EH (cell line): Measurements from ENCODE around the gene SLC4A7.
"Not testable (repeated sequence)": the region's sequence is repeated elsewhere in the genome, so short reads cannot be mapped to it uniquely, and the experiment has no call there.

ENCODE experiments used
- DNase-seq: peaks from one replicate; pipeline ENCODE4 v3.0.0-alpha.2; 2015; ENCODE audit warnings: low read depth

The SLC4A7 gene

DNA sequence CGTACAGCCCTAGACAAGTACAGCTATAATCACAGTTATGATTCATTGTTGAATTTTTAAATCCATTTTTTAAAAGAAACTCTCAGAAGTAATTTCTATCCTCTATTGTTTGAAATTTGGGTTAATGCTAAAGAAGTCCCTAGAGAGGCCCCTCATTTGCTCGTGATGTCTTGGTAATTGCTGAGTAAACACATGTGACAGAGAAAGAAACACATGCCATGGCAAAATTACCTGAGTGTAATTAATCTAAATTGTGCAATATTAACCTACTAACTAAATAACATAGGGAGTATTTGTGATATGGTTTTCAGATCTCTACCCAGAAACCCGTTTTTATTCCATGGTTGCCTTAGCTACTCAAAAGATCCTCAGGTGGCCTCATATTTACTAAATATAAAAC, 125.8 kb downstream of the SLC4A7 start:
- DNase-seq, result no peak

DNA sequence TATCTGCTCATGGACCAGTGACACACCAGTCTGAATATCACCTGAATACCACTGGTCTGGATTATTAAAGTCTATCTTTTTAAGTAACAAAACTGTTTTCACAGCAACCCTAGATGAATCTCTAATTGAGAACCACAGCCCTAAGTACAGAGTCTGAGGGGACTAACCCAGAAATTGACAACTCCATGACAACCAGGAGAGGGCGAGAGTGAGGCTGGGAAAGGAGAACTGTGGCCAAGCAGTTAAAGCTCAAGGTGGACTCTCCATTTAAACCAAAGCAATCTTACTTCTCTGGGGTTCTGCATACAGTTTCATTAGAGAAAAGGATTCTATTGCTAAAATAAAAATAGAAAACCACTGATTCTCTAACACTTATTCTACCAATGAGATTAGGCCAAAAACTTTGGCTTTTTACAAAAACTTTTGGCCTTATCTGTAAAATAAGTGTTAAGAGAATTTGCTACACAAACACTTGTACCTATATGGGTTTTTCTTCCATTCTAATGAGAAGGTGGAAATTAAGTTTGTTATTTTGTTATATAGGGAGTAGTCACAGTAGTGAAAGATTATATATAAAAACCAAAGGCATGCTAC, 126.4 kb downstream of the SLC4A7 start:
- peak; percentile 66 for DNase-seq

DNA sequence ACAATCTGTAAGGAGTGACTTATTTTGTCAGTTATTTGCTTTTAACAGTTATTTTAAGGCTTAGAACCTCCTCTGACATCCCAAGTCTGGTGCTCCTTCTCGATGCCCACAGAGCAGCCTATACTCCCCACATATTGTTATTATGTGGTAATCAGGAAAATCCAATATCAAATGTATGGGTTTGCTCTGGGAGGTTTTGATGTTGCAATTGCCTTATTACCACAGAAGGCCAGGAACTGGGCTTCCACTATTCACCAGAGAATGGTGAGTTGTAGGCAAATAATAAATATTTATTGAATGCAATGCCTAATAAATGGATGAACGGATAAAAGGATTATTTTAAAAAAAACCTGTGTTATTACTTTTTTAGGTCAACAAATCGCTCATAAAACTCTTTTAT, 127.2 kb downstream of the SLC4A7 start:
- DNase-seq, result no peak

DNA sequence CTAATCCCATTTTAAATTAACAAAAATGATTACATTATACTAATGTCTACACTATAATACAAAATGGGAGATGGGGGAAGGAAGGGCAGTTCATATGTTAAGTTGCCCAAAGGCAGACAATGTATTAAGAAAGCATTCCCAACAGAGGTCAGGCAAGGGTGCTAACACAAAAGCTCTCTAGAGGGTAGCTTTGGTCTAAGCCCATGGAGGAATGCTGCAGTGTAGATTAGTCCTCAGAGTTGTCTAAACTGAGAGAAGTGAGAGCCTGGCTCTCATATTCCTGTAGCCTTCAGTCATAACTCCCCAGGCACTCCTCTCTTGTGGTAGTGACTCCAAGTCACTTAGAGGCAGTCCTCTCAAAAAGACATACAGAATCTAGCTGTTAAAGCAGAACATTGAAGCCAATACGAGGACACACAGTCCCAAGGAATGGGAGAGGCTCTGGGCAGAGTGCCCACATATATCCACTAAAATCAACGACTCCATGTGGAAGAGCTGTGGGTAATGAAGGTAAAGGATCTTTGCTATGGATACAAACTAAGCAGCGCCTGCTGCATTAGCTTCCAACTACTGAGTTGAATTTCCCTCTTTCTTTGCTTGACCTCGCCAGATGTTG, 129.5 kb downstream of the SLC4A7 start:
- DNase-seq, result no peak

DNA sequence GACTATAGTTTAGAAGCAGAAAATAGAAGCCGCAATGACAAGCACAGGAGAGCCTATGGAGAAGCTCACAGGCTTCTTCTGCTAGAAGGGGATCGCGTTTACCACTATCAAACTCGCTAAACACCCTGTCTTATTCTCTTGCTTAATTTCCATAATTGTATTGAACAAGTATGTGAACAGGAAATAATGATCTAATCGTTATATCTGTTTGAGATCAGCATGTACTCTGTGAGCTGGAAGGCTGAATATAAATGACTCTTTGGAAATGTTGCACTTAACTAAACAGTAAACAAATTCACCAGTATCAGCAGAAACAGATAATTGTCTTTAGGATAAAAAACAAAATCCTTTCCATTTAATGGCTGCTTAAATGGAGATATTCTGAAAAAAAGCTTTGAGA, 130.0 kb downstream of the SLC4A7 start:
- no peak for DNase-seq

DNA sequence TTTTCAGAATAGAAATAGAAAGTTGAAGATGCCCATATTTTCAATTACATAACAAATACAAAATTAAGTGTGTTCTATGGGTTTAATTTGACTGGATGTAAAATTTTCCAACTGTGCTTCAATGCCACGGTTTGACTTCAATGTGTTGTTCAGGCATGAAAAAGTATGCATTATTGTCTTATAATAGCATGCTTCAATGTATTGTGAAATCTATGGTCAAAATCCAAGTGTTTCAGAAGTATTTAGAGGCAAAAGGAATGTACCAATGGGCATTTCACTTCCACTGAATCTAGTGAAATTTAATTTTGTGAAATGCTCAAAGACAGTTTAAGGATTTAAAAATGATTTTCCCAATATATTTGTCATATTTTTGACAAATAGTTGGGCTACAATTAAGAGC, 131.0 kb downstream of the SLC4A7 start:
- DNase-seq, result peak; percentile 37

DNA sequence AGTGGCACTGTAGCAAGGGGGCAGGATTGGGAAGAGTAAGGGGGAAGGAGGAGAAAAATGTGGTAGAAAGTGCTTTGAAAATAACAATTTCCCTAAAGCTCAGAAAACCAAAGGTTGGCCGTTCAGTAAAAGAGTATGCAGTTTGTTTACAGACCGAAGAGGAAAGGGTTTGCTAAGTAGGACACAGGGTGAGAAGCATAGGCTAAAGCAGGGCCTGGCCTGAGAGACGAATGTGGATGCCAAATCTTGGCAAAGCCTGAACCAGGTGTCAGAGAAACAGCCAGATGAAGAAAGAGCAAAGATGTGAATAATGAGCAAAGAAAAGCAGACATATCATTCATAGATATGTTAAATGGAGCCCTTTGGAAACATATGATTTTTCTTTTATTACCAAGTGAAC, 132.1 kb downstream of the SLC4A7 start:
- no peak for DNase-seq

DNA sequence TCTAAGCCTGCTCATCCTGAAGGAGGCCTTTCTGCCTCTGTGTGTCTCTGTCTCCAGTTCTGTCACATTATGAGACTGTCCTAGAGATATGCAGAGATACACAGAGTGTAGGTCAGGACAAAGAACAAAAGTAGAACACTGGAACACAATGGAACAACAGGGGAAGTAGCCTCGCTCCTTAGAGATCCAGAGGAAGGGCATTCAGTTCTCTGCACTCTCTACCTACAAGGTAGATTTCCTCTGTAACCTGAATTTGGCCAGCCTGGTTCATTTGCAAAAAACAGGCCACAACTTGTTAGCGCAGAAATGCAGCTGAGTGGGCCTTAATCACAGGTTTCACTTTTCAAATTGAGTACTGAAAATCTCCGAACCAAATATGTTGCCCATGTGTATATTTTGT, 134.4 kb downstream of the SLC4A7 start:
- no peak for DNase-seq

DNA sequence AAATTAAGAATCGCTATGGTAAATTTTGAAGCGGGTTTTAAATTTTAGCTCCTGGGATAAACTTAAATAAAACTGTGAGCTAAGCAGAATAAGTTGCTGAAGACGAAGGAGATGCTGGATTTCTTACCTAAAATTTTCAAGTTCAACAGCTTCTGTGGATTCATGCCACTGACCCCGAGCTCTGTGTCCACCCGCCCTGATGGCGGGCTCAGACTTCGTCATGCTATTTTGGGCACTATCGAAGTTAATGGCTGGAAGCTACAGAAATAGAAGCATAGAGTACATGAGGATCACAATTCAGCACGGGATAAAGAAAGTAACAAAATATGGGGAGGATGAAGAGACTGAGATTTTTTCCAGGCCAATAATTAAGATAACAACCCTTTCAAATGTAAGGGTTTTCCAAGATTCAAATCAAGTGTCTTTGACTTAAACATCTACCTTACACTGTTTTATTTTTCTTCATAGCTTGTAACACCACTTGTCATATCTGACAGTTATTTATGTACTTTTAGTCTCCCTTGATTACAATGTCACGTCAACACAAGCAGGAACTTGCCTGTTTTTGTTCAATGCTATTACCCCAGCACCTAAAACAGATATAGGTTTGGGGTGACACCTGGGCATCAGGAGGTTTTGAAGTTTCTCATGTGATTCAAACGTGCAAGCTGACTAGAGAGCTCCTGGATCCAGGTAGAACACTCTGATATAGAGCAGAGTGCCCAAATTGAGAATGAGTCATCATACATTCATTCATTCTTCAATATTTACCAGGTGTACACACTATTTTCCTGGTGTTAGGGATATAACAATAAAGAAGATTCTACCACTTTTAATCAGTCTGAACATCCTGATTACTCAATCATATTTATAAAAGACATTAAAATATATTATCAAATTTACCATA, 138.0 kb downstream of the SLC4A7 start:
- DNase-seq, result no peak

DNA sequence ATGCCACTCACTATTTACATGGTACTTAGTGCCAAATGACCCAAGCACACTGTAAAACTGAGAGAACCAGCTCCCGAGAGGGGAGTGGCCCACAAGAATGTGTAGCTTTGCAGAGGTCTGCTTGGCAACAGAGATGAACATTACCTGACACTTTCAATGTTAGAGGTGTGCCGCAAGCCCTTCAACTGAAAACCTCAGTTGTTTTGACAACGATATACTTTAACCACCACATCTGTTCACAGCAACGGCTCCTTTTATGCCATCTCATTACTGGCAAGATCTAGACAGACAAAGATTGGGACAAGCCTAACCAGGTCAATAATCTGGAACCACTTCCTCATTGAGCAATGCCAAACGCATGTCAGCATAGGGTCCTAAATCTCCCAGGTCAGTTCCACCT, 138.7 kb downstream of the SLC4A7 start:
- no peak for DNase-seq

DNA sequence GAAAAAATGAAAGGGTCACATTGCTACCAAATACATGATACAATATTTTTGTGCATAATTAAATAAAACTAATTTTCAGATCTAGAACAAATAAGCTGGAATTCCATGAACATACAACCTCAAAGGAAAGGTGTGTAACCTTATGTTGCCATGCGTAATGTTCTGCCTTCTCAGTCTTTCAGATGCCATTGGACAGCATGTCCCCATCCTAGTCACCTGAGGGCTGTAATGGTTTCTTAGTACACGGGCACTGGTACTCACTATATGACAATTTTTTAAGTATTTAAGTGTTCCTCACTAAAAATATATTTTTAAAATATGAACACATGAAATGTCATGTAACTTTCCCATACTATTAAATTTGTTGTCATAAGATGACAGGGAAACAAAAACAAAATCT, 139.1 kb downstream of the SLC4A7 start:
- DNase-seq, result no peak

DNA sequence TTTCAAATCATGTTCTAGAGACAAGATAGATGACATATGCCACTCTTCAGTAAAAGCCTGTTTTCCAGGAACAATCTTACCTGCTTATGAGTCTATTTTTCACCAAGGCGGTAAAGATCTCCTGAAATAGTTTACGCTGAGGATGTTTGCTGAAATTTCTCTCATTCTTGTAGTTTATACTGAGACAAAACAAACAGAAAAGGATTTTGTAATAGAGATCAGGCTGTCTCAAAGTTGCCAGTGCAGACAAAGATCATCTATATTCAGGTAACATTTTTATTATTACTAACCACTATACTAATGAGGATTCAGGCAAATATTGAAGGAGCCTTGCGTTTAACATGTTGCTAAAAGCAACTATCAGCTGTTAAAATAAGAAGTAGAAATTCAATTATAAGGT, 140.0 kb downstream of the SLC4A7 start:
- no peak for DNase-seq

DNA sequence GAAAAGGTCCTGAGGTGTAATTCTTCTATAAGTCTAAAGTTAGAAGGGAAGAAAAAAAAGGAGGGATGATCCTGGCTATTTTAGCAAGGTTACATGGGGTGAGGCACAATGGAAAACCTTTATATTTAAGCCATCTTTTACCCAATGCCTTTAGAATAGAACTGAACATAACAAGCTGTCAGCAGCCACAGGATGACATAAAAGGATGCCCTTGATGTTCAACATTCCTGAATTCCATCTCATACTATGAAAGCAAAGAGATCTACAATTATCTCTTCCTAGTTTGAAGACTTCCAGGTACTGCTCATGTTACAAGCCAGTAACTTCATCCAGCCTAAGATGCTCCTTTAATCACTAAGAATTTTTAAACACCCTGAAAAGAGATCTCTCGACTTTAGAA, 141.9 kb downstream of the SLC4A7 start:
- DNase-seq, result peak; percentile 36

DNA sequence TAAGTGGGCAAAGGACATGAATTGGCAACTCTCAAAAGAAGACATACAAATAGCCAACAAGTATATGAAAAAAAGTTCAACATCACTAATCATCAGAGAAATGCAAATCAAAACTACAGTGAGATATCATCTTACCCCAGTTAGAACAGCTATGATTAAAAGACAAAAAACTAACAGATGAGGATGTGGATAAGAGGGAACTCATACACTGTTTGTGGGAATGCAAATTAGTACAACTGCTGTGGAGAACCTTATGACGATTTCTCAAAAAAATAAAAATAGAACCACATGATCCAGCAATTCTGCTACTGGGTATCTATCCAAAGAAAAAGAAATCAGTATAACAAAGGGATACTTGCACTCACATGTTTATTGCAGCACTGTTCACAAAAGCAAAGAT, 143.7 kb downstream of the SLC4A7 start:
- no peak for DNase-seq

DNA sequence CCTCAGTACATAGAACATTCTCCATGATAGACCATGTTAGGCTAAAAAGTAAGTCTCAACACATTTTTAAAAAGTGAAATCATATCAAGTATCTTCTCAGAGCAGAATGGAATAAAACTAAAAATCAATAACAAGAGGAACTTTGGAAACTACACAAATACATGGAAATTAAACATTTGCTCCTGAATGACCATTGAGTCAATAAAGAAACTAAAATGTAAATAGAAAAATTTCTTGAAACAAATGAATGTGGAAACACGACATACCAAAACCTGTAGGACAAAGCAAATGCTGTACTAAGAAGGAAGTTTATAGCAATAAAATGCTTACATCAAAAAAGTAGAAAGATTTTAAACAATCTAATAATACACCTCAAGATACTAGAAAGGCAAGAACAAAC, 148.6 kb downstream of the SLC4A7 start:
- DNase-seq, result no peak

DNA sequence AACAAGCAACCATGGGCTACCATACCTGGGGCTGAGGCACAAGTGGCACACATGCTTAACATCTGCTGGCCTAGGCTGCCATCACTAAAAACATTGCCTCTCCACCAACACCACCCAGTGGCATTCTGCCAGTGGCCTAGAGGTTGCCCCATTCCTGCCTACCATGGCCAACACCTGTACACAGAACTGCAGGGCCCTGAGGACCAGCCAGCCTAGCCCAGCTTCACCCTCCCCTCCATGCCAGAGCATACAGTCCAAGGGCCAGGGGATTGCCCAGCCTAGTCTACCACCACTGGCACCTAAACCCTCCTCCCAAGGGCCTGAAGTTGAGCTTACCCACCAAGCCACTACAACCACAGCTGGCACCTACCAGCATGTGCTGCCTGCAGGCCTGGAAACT, 150.3 kb downstream of the SLC4A7 start:
- DNase-seq, result no peak

DNA sequence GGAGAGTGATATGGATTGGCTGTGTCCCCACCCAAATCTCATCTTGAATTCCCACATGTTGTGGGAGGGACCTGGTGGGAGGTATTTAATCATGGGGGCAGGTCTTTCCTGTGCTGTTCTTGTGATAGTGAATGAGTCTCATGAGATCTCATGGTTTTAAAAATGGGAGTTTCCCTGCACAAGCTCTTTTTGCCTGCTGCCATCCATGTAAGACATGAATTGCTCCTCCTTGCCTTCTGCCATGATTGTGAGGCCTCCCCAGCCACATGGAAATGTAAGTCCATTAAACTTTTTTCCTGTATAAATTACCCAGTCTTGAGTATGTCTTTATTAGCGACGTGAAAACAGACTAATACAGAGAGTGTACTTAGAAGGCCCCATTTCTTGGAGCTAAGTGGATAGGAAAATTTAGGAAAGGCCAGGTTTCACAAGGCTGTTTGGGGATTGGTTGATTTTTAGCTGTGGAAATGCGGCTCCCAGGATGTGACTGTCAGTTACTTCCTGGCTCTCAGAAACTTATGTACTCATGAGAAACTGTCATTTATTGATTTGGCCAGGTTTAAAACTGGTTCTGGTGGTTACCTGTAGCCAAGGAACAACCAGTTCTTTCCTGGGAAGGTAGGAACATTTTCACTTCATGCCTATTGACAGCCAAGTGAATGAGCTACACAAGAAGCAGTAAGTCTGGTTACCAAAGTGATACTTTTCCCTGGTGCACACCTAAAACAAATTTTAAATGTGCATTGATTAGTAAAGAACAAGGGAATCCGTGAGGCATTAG, 155.0 kb downstream of the SLC4A7 start:
- not testable (repeated sequence) for DNase-seq

DNA sequence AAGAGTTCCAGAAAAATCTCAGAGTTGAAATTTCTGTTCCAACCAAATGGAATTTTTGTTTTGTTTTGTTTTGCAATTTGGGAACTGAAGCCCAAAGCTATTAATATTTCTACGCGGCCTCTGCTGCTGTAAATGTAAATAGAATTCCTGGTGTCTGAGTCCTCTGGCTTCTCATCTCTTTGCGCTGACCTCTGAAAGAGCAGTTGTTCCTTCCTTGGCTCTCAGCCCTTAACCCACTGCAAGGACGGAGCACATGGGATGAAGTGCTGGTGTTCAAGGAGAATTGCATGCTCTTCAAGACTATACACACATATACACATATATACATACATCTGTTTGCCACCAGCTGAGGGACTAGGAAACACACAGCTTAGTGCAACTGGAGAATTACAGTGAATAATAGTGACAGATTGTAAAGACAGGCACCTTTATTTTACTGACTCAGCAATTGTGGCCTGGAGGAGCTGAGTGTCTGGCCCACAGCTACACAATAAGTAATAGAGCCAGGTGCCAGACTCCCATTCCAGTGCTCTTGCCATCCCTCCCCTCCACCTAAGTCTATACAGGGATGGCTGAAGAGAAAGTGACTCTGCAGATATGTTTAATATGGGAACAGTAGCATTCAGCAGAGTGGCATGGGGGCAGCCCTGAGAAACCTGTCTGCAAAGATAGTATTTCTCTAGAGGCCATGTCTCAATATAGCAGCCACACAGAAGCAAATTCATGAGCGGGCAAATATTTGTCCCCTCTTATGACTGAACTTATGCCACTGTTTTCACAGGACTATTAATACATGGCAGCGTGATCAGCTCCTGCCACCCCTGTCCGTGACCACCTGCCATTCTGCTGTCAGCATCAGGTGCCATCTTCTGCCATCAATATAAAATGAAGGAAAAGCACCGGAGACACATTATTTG, 157.3 kb downstream of the SLC4A7 start:
- DNase-seq, result peak; percentile 98

DNA sequence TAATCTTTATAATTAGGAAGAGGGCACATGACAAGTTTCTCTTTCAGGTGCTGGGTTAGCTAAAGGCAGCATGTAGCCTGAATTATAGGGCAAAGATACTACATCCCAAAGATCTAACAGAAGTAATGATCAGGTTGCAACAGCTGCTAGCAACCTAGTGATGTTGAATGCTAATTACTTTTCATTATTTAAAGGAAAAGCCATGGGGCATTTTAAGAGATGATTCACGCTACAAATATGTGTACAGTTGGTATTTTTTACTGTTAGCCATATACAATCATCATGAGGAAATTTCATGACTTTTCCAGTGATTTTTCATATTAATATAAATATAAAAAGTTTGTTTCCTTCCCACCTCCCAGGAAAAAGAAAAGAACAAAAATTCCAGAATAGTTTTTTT, 158.0 kb downstream of the SLC4A7 start:
- peak; percentile 81 for DNase-seq

DNA sequence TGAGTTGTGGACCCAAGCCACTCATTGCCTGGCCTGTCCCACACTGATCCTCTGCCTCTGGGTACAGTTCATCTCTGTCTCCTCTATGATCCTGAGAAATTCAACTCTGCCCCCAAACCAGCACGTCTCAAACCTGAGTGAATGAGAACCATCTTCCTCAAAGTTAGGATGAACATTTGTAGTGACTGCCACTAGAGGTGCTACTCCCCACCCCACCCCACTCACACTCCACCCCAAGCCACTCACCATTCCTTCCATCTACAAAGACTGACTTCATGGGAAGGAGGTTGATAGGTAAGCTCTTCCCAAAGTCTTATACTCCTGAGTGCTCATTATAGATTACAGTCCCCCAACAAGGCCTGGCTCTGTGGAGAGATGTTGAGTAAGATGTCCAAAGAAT, 158.8 kb downstream of the SLC4A7 start:
- no peak for DNase-seq

DNA sequence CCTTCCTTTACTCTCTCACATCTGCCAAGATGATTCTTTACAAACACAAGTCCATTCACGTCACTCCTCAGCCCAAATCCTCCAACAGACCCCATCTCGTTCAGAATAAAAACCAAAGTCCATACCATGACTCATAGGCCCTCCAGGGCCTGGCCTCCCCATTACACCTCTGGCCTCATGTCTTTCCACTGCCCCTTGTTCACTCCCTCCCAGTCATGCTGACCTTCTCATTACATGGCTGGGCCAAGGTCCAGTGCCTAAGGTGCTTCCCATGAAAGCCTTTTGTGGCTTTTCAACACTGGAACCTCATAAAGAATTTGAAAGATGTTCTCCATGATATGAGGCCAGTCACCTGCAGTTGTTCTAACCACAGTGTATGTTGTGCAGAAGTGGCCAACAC, 159.5 kb downstream of the SLC4A7 start:
- DNase-seq, result peak; percentile 53
